ENCODE data around the gene NRXN3.

The NRXN3 gene

GRCh38 chr14:79670811-79671210 lies 1500.6 kb downstream of the NRXN3 start:
- DNase-seq: no peak

GRCh38 chr14:79680087-79680486 lies 1509.9 kb downstream of the NRXN3 start:
- DNase-seq: no peak

- no peak for DNase-seq
Observed at GRCh38 chr14:79686196-79686595, 1516.0 kb downstream of the NRXN3 start.

GRCh38 chr14:79690960-79691359 lies 1520.8 kb downstream of the NRXN3 start:
- DNase-seq: no peak

- DNase-seq: no peak
Observed at GRCh38 chr14:79693935-79694334, 1523.8 kb downstream of the NRXN3 start.

- DNase-seq: no peak
Observed at GRCh38 chr14:79695307-79695706, 1525.1 kb downstream of the NRXN3 start.

GRCh38 chr14:79698298-79698711 lies 1528.1 kb downstream of the NRXN3 start:
- DNase-seq: no peak

GRCh38 chr14:79699206-79699605 lies 1529.0 kb downstream of the NRXN3 start:
- DNase-seq: no peak

- no peak for DNase-seq
Observed at GRCh38 chr14:79701371-79701770, 1531.2 kb downstream of the NRXN3 start.

GRCh38 chr14:79702197-79702596 lies 1532.0 kb downstream of the NRXN3 start:
- DNase-seq: no peak

- DNase-seq: no peak
Observed at GRCh38 chr14:79703209-79703608, 1533.0 kb downstream of the NRXN3 start.

- DNase-seq: no peak
Observed at GRCh38 chr14:79704041-79704807, 1534.1 kb downstream of the NRXN3 start.

- DNase-seq: no peak
Observed at GRCh38 chr14:79705126-79705894, 1535.1 kb downstream of the NRXN3 start.

- DNase-seq: no peak
Observed at GRCh38 chr14:79706382-79706781, 1536.2 kb downstream of the NRXN3 start.

- no peak for DNase-seq
Observed at GRCh38 chr14:79708426-79709388, 1538.5 kb downstream of the NRXN3 start.

GRCh38 chr14:79709573-79709972 lies 1539.4 kb downstream of the NRXN3 start:
- DNase-seq: no peak

- DNase-seq: no peak
Observed at GRCh38 chr14:79712302-79712950, 1542.3 kb downstream of the NRXN3 start.

- DNase-seq: no peak
Observed at GRCh38 chr14:79721399-79722084, 1551.4 kb downstream of the NRXN3 start.

- DNase-seq: no peak
Observed at GRCh38 chr14:79724934-79725717, 1555.0 kb downstream of the NRXN3 start.

- DNase-seq: no peak
Observed at GRCh38 chr14:79727900-79728299, 1557.7 kb downstream of the NRXN3 start.

GRCh38 chr14:79728331-79728730 lies 1558.2 kb downstream of the NRXN3 start:
- no peak for DNase-seq

All from stimulated activated CD8-positive, alpha-beta memory T cell treated with anti-CD3 and anti-CD28 coated beads, Interleukin-4, amount 100 ng/mL, for 48 hours (primary cell).